Prostate gland (tissue), 2 donors: ENCODE results near the gene ITPRIP. TPM values are rescaled to one million over a fixed set of nuclear protein-coding genes. Genes with fewer than 3 reads are reported as not detected.
A peak's percentile ranks its signal among the peaks of the same experiment; 100 is the strongest.

Source experiments
- DNase-seq: peaks from one replicate; pipeline ENCODE4 v3.0.0-alpha.2; 2019; ENCODE audit warnings: low spot score
- H3K27ac ChIP-seq, 2 donors: fragments of 200-600 bp; sonication (generic); 2 replicates each; pipeline ENCODE4 v1.5.1; 2017 to 2019
- H3K27me3 ChIP-seq: fragments of 200-600 bp; sonication (generic); replicated peaks from 2 replicates; pipeline ENCODE4 v1.5.1; 2019; ENCODE audit not compliant: insufficient read depth
- H3K36me3 ChIP-seq, 2 donors: fragments of 200-600 bp; sonication (generic); 1 replicate in 1 of 2; 2 replicates in 1 of 2; pipeline versions ENCODE4 v1.5.1 to v1.8.1; 2017 to 2019
- H3K4me1 ChIP-seq: fragments of 200-600 bp; sonication (generic); replicated peaks from 2 replicates; pipeline ENCODE4 v1.5.1; 2019
- H3K4me3 ChIP-seq, 2 donors: fragments of 200-600 bp; sonication (generic); 2 replicates each; pipeline ENCODE4 v1.5.1; 2017 to 2019
- H3K9me3 ChIP-seq: fragments of 200-600 bp; sonication (generic); 2 replicates; pipeline ENCODE4 v1.5.1; 2017
- POLR2A ChIP-seq: fragments of 450-650 bp; IDR thresholded peaks from one replicate; pipeline ENCODE4 v1.6.1; 2016; ENCODE audit warnings: antibody characterized with exemption, mild to moderate bottlenecking
- POLR2AphosphoS5 ChIP-seq: sonication (generic); formaldehyde crosslinking; IDR thresholded peaks from one replicate; pipeline ENCODE4 v1.6.1; 2017; ENCODE audit warnings: antibody characterized with exemption
- WGBS: methylation state at CpG from one replicate; pipeline ENCODE4 v1.1.5; 2018; 5-methylcytosine and 5-hydroxymethylcytosine counted together
- intact Hi-C: fragments of 100-400 bp; cut with DNase I; formaldehyde crosslinking; loops from one replicate; pipeline ENCODE4 v1.14.2; 2022
- total RNA-seq, 2 donors: library from RNA; depleted of rRNA; stranded (reverse); fragments of >200 nt; gene quantifications; one replicate each; pipeline ENCODE4 v1.1.0, GENCODE V29; 2016
- TF ChIP-seq, protein P1 (sequence below), 4 experiments: fragments of 200-600 bp in 2 of 4; fragments of 450-650 bp in 2 of 4; sonication (generic) in 2 of 4; IDR thresholded peaks; 1 replicate in 3 of 4; 2 replicates in 1 of 4; pipeline ENCODE4 v1.5.1; 2016 to 2019; ENCODE audit warnings: antibody characterized with exemption in 4 of 4, mild to moderate bottlenecking in 2 of 4, moderate library complexity in 2 of 4

Gene ITPRIP
- total RNA-seq, 2 donors from 2014 or later: 12.5 to 35.8 TPM

DNA sequence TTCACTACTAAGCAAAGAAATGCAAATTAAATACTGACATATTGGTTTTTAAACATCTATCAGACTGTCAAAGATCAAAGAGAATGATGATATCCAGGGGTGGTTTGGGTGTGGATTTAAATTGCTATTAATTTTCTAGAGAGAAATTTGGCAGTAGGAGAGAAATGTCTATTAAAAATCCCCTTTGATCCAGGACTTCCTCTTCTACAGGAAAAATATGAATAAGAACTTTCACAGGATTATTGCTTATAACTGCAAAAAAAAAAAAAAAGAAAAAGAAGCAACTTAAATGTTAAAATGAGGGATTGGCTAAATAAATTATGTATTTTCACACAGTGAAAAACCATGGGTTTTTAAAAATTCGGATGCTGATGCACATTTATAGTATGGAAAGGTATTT, 36.3 kb upstream of the ITPRIP start:
- WGBS: 45% methylated on average over 1 of the region's 1 CpG
- Histone ChIP-seq H3K27me3 (no peaks in the 10 kb centered on the region), H3K4me3 (no peak overlapping the region), H3K9me3 (no peaks in the 10 kb centered on the region), H3K36me3 (no peaks in the 10 kb centered on the region), H3K4me1 (no peaks in the 10 kb centered on the region), H3K27ac (no peak overlapping the region)
- TF ChIP-seq POLR2AphosphoS5 (no peak), POLR2A (no peak)
- TF ChIP-seq, protein P1, sequence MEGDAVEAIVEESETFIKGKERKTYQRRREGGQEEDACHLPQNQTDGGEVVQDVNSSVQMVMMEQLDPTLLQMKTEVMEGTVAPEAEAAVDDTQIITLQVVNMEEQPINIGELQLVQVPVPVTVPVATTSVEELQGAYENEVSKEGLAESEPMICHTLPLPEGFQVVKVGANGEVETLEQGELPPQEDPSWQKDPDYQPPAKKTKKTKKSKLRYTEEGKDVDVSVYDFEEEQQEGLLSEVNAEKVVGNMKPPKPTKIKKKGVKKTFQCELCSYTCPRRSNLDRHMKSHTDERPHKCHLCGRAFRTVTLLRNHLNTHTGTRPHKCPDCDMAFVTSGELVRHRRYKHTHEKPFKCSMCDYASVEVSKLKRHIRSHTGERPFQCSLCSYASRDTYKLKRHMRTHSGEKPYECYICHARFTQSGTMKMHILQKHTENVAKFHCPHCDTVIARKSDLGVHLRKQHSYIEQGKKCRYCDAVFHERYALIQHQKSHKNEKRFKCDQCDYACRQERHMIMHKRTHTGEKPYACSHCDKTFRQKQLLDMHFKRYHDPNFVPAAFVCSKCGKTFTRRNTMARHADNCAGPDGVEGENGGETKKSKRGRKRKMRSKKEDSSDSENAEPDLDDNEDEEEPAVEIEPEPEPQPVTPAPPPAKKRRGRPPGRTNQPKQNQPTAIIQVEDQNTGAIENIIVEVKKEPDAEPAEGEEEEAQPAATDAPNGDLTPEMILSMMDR (IDR thresholded peaks at IDR 0.05): no peak
- intact Hi-C loops: no loop called here
- DNase-seq: no peak

DNA sequence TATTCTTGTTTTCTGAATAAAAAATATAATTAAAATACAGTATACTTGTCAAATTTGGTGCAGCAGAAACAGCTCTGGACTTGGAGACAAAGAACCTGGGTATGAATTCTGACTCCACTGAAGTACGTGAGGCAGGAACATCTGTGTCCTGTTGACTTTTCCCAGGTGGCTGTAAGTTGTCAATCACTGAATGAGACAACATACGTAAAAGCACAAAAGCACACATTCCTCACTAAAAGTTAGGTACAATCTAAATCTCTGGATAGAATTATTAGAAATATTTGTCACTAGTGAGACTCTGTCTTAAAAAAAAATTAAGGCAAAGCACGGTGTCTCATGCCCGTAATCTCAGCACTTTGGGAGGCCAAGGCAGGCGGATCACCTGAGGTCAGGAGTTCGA, 33.5 kb upstream of the ITPRIP start:
- H3K4me3 ChIP-seq: no peak overlapping the region
- no peak overlapping the region for H3K27ac ChIP-seq
- H3K36me3 ChIP-seq: no peaks in the 10 kb centered on the region
- WGBS: 91% methylated on average over 6 of the region's 6 CpGs
- H3K9me3 ChIP-seq: no peaks in the 10 kb centered on the region
- no peaks in the 10 kb centered on the region for H3K4me1 ChIP-seq
- TF ChIP-seq, protein P1 (IDR thresholded peaks at IDR 0.05): no peak
- TF ChIP-seq POLR2A (no peak), POLR2AphosphoS5 (no peak)
- H3K27me3 ChIP-seq: no peaks in the 10 kb centered on the region
- intact Hi-C loops: no loop called here
- DNase-seq: no peak

DNA sequence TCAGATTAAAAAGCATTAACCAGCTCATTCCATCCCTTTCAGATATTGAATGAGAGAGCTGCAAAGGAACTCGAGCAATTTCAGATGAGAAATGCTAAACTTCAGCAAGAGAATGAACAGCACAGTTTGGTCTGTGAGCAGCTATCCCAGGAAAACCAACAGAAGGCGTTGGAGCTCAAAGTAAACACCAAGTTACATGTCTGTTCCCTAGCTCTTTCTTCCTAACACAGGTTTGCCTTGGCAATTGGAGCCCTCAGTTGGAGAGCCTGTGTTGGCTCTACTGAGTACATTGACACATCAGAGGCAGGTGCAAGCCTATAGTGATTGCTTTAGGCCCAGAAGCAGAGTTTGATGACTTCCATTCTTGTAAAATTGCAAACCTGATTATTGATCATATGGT, 30.1 kb upstream of the ITPRIP start:
- DNase-seq: peak; percentile 37
- TF ChIP-seq, protein P1 (IDR thresholded peaks at IDR 0.05): no peak
- TF ChIP-seq POLR2AphosphoS5 (peak; percentile 55), POLR2A (no peak)
- no peaks in the 10 kb centered on the region for H3K4me1 ChIP-seq
- H3K27me3 ChIP-seq: no peaks in the 10 kb centered on the region
- no peak overlapping the region for H3K4me3 ChIP-seq
- H3K9me3 ChIP-seq: no peaks in the 10 kb centered on the region
- intact Hi-C loops: no loop called here
- H3K27ac ChIP-seq: no peak overlapping the region
- 32% methylated on average over 2 of the region's 2 CpGs for WGBS
- no peaks in the 10 kb centered on the region for H3K36me3 ChIP-seq

DNA sequence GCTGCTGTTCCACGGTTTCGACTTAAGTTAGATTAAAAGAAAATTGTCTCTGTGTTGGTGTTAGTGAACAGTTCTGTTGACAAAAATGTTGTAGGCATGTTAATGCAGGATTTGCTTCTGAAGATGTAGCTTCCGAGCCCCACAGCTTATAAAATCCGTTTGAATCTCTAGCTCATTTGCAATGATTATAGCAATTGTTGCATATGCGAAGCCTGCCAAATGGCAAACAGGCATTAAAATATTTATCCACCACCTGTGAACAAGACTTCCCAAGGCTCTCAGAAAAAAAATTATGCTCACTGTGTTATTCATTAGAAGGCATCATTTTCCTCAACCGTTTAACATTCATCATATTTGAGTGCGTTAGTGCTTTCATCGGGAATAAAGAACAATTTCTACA, 29.6 kb upstream of the ITPRIP start:
- no peak overlapping the region for H3K4me3 ChIP-seq
- TF ChIP-seq, protein P1 (IDR thresholded peaks at IDR 0.05): no peak
- TF ChIP-seq POLR2AphosphoS5: no peak
- no peak for TF ChIP-seq POLR2A
- no peaks in the 10 kb centered on the region for H3K36me3 ChIP-seq
- no peaks in the 10 kb centered on the region for H3K9me3 ChIP-seq
- DNase-seq: no peak
- no peaks in the 10 kb centered on the region for H3K4me1 ChIP-seq
- H3K27me3 ChIP-seq: no peaks in the 10 kb centered on the region
- 38% methylated on average over 8 of the region's 8 CpGs for WGBS
- intact Hi-C loops: no loop called here
- H3K27ac ChIP-seq: no peak overlapping the region

DNA sequence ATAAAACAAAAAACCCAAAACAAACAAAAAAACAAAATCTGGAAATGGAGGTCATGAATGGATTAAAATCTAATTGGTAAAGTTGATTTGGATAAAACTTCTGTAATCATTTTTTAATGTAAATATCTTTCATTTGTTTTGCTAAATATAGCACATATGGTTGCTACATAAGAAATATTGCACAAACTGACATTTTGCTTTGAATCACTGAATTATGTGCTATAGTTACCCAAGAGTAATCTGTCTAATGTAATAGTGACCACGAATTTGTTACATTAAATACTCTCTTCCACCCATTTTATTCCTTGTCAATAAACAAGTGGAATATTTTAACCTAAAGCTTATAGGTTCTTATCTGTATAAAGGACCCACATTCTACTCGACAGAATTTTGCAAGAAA, 21.5 kb upstream of the ITPRIP start:
- H3K4me3 ChIP-seq: no peak overlapping the region
- H3K9me3 ChIP-seq: no peaks in the 10 kb centered on the region
- no peaks in the 10 kb centered on the region for H3K27me3 ChIP-seq
- DNase-seq: no peak
- WGBS: 83% methylated on average over 2 of the region's 2 CpGs
- H3K4me1 ChIP-seq: no peaks in the 10 kb centered on the region
- TF ChIP-seq POLR2AphosphoS5 (no peak), POLR2A (no peak)
- TF ChIP-seq, protein P1 (IDR thresholded peaks at IDR 0.05): no peak
- no peak overlapping the region for H3K27ac ChIP-seq
- intact Hi-C loops: no loop called here
- H3K36me3 ChIP-seq: no peaks in the 10 kb centered on the region
